Osteoblast (primary cell): ENCODE measurements around the gene FGF14. TPM values are rescaled to one million over a fixed set of nuclear protein-coding genes. Genes with fewer than 3 reads are reported as not detected.
A peak's percentile ranks its signal among the peaks of the same experiment; 100 is the strongest.

Experiments used
- DNase-seq: peaks from one replicate; pipeline ENCODE4 v3.0.0; 2011; ENCODE audit warnings: low spot score, mixed read lengths; ENCODE audit not compliant: insufficient read length; ENCODE audit errors: missing footprints
- H2AFZ ChIP-seq: 2 replicates; pipeline ENCODE4 v1.6.0; 2011; ENCODE audit warnings: mild to moderate bottlenecking, low read length
- H3K27ac ChIP-seq: 2 replicates; pipeline ENCODE4 v1.5.1; 2011; ENCODE audit warnings: mild to moderate bottlenecking, low read depth, low read length, moderate library complexity
- H3K27me3 ChIP-seq: 2 replicates; pipeline ENCODE4 v1.6.0; 2012; ENCODE audit warnings: mild to moderate bottlenecking, control low read depth, inconsistent platforms, low read length, moderate library complexity; ENCODE audit not compliant: insufficient read depth
- H3K36me3 ChIP-seq: 2 replicates; pipeline ENCODE4 v1.5.1; 2011; ENCODE audit warnings: mild to moderate bottlenecking, low read length, control low read depth, moderate library complexity; ENCODE audit not compliant: insufficient read depth
- H3K4me1 ChIP-seq: 2 replicates; pipeline ENCODE4 v1.5.1; 2011; ENCODE audit warnings: mild to moderate bottlenecking, low read length, control low read depth, moderate library complexity; ENCODE audit not compliant: insufficient read depth
- H3K4me2 ChIP-seq: 2 replicates; pipeline ENCODE4 v1.6.0; 2011; ENCODE audit warnings: mild to moderate bottlenecking, low read length; ENCODE audit not compliant: insufficient read depth
- H3K4me3 ChIP-seq: fragments of 200-600 bp; sonication (generic); 3 replicates; pipeline ENCODE4 v1.5.1; 2012; ENCODE audit warnings: mild to moderate bottlenecking, low read length, inconsistent platforms; ENCODE audit not compliant: insufficient read depth
- H3K79me2 ChIP-seq: 2 replicates; pipeline ENCODE4 v1.6.0; 2012; ENCODE audit warnings: mild to moderate bottlenecking, low read length, control low read depth, inconsistent platforms; ENCODE audit not compliant: insufficient read depth
- H3K9me3 ChIP-seq: 2 replicates; pipeline ENCODE4 v1.5.1; 2011; ENCODE audit warnings: low read depth, low read length, control low read depth
- H4K20me1 ChIP-seq: 2 replicates; pipeline ENCODE4 v1.6.0; 2012; ENCODE audit warnings: mild to moderate bottlenecking, low read length, control low read depth; ENCODE audit not compliant: insufficient read depth
- total RNA-seq: library from RNA; depleted of rRNA; stranded (reverse); fragments of >200 nt; gene quantifications from 2 replicates; pipeline ENCODE4 v1.2.3, GENCODE V29; 2012
- TF ChIP-seq, protein P1 (sequence below): IDR thresholded peaks from 2 replicates; pipeline ENCODE4 v1.5.1; 2011; ENCODE audit warnings: mild to moderate bottlenecking, low read depth, low read length, moderate library complexity; ENCODE audit errors: extremely low read depth

The FGF14 gene
- total RNA-seq, 1 donor, result under 0.01 TPM

DNA sequence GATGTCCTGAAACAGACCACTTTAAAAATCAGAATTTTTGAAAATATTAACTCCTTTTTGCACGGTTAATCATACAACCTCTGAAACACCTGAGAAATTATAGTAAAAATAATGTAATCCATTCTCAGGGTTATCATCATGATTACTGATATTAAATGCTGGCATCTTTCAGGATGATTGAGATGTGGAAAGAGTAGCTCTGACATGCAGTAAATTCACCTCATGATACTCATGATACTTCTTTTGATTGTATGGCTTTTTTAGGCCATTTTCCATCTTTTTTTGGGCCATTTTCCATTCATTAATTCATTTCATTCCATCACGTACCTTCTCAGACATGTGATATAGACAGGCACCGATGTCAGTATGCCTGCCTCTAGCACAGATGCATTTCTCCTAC is 85.1 kb downstream of the FGF14 start:
- Histone ChIP-seq H3K79me2 (no peaks in the 10 kb centered on the region), H2AFZ (no peak overlapping the region), H4K20me1 (no peaks in the 10 kb centered on the region), H3K9me3 (no peaks in the 10 kb centered on the region), H3K4me2 (no peak overlapping the region), H3K4me3 (no peak overlapping the region), H3K4me1 (no peaks in the 10 kb centered on the region), H3K27ac (no peak overlapping the region), H3K27me3 (no peaks in the 10 kb centered on the region), H3K36me3 (no peaks in the 10 kb centered on the region)
- no peak for DNase-seq
- TF ChIP-seq, protein P1, sequence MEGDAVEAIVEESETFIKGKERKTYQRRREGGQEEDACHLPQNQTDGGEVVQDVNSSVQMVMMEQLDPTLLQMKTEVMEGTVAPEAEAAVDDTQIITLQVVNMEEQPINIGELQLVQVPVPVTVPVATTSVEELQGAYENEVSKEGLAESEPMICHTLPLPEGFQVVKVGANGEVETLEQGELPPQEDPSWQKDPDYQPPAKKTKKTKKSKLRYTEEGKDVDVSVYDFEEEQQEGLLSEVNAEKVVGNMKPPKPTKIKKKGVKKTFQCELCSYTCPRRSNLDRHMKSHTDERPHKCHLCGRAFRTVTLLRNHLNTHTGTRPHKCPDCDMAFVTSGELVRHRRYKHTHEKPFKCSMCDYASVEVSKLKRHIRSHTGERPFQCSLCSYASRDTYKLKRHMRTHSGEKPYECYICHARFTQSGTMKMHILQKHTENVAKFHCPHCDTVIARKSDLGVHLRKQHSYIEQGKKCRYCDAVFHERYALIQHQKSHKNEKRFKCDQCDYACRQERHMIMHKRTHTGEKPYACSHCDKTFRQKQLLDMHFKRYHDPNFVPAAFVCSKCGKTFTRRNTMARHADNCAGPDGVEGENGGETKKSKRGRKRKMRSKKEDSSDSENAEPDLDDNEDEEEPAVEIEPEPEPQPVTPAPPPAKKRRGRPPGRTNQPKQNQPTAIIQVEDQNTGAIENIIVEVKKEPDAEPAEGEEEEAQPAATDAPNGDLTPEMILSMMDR, result no peak

- Histone ChIP-seq H3K4me1 (no peaks in the 10 kb centered on the region), H3K79me2 (no peaks in the 10 kb centered on the region), H2AFZ (no peak overlapping the region), H3K27ac (no peak overlapping the region), H4K20me1 (no peaks in the 10 kb centered on the region), H3K27me3 (no peaks in the 10 kb centered on the region), H3K4me3 (no peak overlapping the region), H3K4me2 (peak overlapping the region; percentile 23), H3K9me3 (no peaks in the 10 kb centered on the region), H3K36me3 (no peaks in the 10 kb centered on the region)
- DNase-seq, result peak; percentile 21
- TF ChIP-seq, protein P1, result no peak
Observed at GRCh38 chr13:102312841-102313240, 89.0 kb downstream of the FGF14 start.

DNA sequence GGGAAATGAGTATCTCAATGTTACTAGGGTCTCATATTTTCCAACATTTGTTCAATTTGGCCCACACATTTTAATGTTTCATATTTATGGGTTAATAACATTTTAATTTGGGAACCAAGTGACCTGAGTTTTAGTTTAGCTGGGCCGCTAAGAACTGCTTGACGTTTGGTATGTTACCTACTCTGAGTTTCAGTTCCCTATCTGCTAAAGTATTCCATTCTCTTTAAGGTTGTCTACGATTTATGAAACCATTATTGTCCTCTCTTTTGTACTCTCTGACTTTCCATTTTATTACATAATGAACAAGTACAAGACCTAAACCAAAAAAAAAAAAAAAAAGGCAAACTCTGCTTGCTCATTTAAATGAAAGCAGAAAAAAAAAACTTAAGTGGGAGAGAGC is 89.9 kb downstream of the FGF14 start:
- no peaks in the 10 kb centered on the region for H4K20me1 ChIP-seq
- DNase-seq, result no peak
- no peak overlapping the region for H3K4me3 ChIP-seq
- H3K79me2 ChIP-seq, result no peaks in the 10 kb centered on the region
- H3K9me3 ChIP-seq, result no peaks in the 10 kb centered on the region
- no peaks in the 10 kb centered on the region for H3K36me3 ChIP-seq
- H2AFZ ChIP-seq, result no peak overlapping the region
- H3K4me2 ChIP-seq, result no peak overlapping the region
- H3K27me3 ChIP-seq, result no peaks in the 10 kb centered on the region
- no peak overlapping the region for H3K27ac ChIP-seq
- no peaks in the 10 kb centered on the region for H3K4me1 ChIP-seq
- TF ChIP-seq, protein P1, result no peak

DNA sequence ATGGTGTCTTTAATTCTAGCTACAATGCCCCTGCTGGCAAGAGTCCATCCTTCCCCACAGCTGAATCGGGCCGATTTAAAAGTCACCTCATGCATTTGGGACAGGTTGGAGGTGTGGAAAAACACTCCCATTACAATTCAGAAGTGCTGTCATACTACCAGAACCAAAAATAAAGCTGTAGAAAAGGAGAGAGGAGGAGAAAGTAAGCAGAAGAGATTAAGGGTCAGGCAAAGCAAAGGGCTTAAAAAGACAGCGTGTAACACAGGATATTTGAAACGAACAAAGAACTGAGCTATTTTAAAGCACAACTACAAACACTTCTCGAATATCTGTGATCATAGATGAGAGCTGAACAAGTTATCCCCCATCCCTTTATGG is 90.4 kb downstream of the FGF14 start:
- Histone ChIP-seq H3K36me3 (no peaks in the 10 kb centered on the region), H3K4me2 (no peak overlapping the region), H4K20me1 (no peaks in the 10 kb centered on the region), H3K27ac (no peak overlapping the region), H2AFZ (no peak overlapping the region), H3K4me1 (no peaks in the 10 kb centered on the region), H3K9me3 (no peaks in the 10 kb centered on the region), H3K79me2 (no peaks in the 10 kb centered on the region), H3K4me3 (no peak overlapping the region), H3K27me3 (no peaks in the 10 kb centered on the region)
- no peak for DNase-seq
- TF ChIP-seq, protein P1, result no peak
